HEK293T (cell line): ENCODE data around the gene RMND5B.
A peak's percentile ranks its signal among the peaks of the same experiment; 100 is the strongest.

Source experiments
- CTCF ChIA-PET: fragments of 350-600 bp; formaldehyde crosslinking; extraction: SDS; loops from one replicate; lab custom pipeline; 2021; ENCODE audit warnings: antibody characterized with exemption, inconsistent platforms; lab: Yijun Ruan, JAX
- POLR2A ChIA-PET: fragments of 350-600 bp; formaldehyde crosslinking; extraction: SDS; loops from one replicate; lab custom pipeline; 2020; ENCODE audit warnings: antibody characterized with exemption, inconsistent platforms; lab: Yijun Ruan, JAX
- DNase-seq: peaks from one replicate; pipeline ENCODE4 v3.0.0; 2012; ENCODE audit warnings: mixed read lengths; ENCODE audit errors: extremely low spot score
- ARNT ChIP-seq: fragments of 450-650 bp; IDR thresholded peaks from 2 replicates; pipeline ENCODE4 v1.6.1; 2017; ENCODE audit warnings: mild to moderate bottlenecking
- BHLHE40 ChIP-seq: fragments of 450-650 bp; IDR thresholded peaks from 2 replicates; pipeline ENCODE4 v1.6.1; 2016; ENCODE audit warnings: mild to moderate bottlenecking, moderate library complexity, borderline replicate concordance
- CTBP1 ChIP-seq: fragments of 450-650 bp; IDR thresholded peaks from 2 replicates; pipeline ENCODE4 v1.6.1; 2016; ENCODE audit warnings: borderline replicate concordance
- ELF4 ChIP-seq: fragments of 450-650 bp; IDR thresholded peaks from 2 replicates; pipeline ENCODE4 v1.6.1; 2017; ENCODE audit warnings: antibody characterized with exemption
- FOXA1 ChIP-seq: fragments of 450-650 bp; IDR thresholded peaks from 2 replicates; pipeline ENCODE4 v1.6.1; 2016; ENCODE audit warnings: mild to moderate bottlenecking
- FOXK2 ChIP-seq: fragments of 450-650 bp; IDR thresholded peaks from 2 replicates; pipeline ENCODE4 v1.6.1; 2016; ENCODE audit warnings: mild to moderate bottlenecking
- FOXM1 ChIP-seq: fragments of 450-650 bp; IDR thresholded peaks from 2 replicates; pipeline ENCODE4 v1.6.1; 2017; ENCODE audit warnings: mild to moderate bottlenecking, borderline replicate concordance
- HDGF ChIP-seq: fragments of 450-650 bp; IDR thresholded peaks from 2 replicates; pipeline ENCODE4 v1.6.1; 2017; ENCODE audit warnings: antibody characterized with exemption, borderline replicate concordance
- L3MBTL2 ChIP-seq: fragments of 450-650 bp; conservative IDR thresholded peaks from 2 replicates; pipeline ENCODE4 v1.6.1; 2016; ENCODE audit warnings: mild to moderate bottlenecking
- LEF1 ChIP-seq: fragments of 450-650 bp; IDR thresholded peaks from 2 replicates; pipeline ENCODE4 v1.6.1; 2017; ENCODE audit warnings: mild to moderate bottlenecking, borderline replicate concordance
- NFRKB ChIP-seq: fragments of 450-650 bp; IDR thresholded peaks from 2 replicates; pipeline ENCODE4 v1.6.1; 2016; ENCODE audit warnings: mild to moderate bottlenecking, moderate library complexity
- SP1 ChIP-seq: fragments of 450-650 bp; IDR thresholded peaks from 2 replicates; pipeline ENCODE4 v1.6.1; 2017
- SUZ12 ChIP-seq: fragments of 450-650 bp; IDR thresholded peaks from 2 replicates; pipeline ENCODE4 v1.6.1; 2016; ENCODE audit warnings: mild to moderate bottlenecking
- TARDBP ChIP-seq: fragments of 450-650 bp; IDR thresholded peaks from 2 replicates; pipeline ENCODE4 v1.6.1; 2016
- ZNF384 ChIP-seq: fragments of 450-650 bp; IDR thresholded peaks from 2 replicates; pipeline ENCODE4 v1.6.1; 2016

RMND5B gene

GRCh38 chr5:178149199-178149932, 18.6 kb downstream of the RMND5B start:
- DNase-seq, result no peak

GRCh38 chr5:178150977-178151734, 20.3 kb downstream of the RMND5B start:
- no peak for DNase-seq
- TF ChIP-seq L3MBTL2 (no peak), LEF1 (no peak), ELF4 (no peak), NFRKB (no peak)
- CTCF ChIA-PET, result interaction anchor here (1.6 kb wide), 1 partner anchor 30 kb away, joined by 4 read pairs; no protein-coding TSS in a partner anchor
- POLR2A ChIA-PET, result interaction anchor here (0.5 kb wide), 1 partner anchor 15 kb away, joined by 3 read pairs; no protein-coding TSS in a partner anchor

More at GRCh38 chr5:178149199-178149932, 18.6 kb downstream of the RMND5B start:
- CTCF ChIA-PET, result interaction anchor here (0.9 to 3.0 kb wide), 4 partner anchors 29 to 74 kb away, joined by 3 to 17 read pairs (median 4); no protein-coding TSS in a partner anchor
- POLR2A ChIA-PET, result interaction anchor here (1.1 to 1.7 kb wide), 5 partner anchors 14 to 74 kb away, joined by 3 to 8 read pairs (median 5); partner anchors contain the start of gene RMND5B
- TF ChIP-seq SUZ12 (no peak), NFRKB (no peak), FOXM1 (no peak), BHLHE40 (no peak), SP1 (no peak)

GRCh38 chr5:178152491-178153444, 22.0 kb downstream of the RMND5B start:
- ChIA-PET POLR2A (interaction anchor here (0.6 to 2.4 kb wide), 10 partner anchors 9 to 77 kb away, joined by 3 to 13 read pairs (median 8); partner anchors contain the start of genes HNRNPAB and RMND5B), CTCF (interaction anchor here (0.6 to 6.9 kb wide), 4 partner anchors 10 to 127 kb away, joined by 3 to 30 read pairs (median 4); no protein-coding TSS in a partner anchor)
- DNase-seq, result no peak
- no peak for TF ChIP-seq BHLHE40
- TF ChIP-seq FOXK2, result no peak
- TF ChIP-seq SUZ12, result no peak
- TF ChIP-seq NFRKB, result no peak
- TF ChIP-seq HDGF, result no peak
- TF ChIP-seq FOXM1, result no peak
- no peak for TF ChIP-seq FOXA1
- TF ChIP-seq ELF4, result no peak
- no peak for TF ChIP-seq CTBP1

- CTCF ChIA-PET, result interaction anchor here (1.0 to 6.9 kb wide), 3 partner anchors 9 to 78 kb away, joined by 3 to 30 read pairs (median 4); no protein-coding TSS in a partner anchor
- peak; percentile 99 for DNase-seq
- no peak for TF ChIP-seq CTBP1
- no peak for TF ChIP-seq FOXM1
- TF ChIP-seq ZNF384, result peak; percentile 87; the same call in 1 of the 2 replicates
- TF ChIP-seq SP1, result no peak; the same call in 1 of the 2 replicates
- peak; percentile 83 for TF ChIP-seq L3MBTL2
- POLR2A ChIA-PET, result interaction anchor here (0.7 to 2.4 kb wide), 15 partner anchors 10 to 78 kb away, joined by 3 to 13 read pairs (median 5); partner anchors contain the start of genes HNRNPAB and RMND5B
These were observed 22.9 kb downstream of the RMND5B start, which contains the start of gene NHP2 for GRCh38 chr5:178153530-178154340. NHP2 (minus strand) TSS chr5:178153885; CDS start chr5:178153817, 68 bp downstream.

- ChIA-PET POLR2A (interaction anchor here (1.0 to 2.1 kb wide), 3 partner anchors 24 to 48 kb away, joined by 3 to 13 read pairs (median 5); partner anchors contain the start of gene RMND5B), CTCF (interaction anchor here (6.9 kb wide), 1 partner anchor 79 kb away, joined by 30 read pairs; no protein-coding TSS in a partner anchor)
- DNase-seq, result no peak
- TF ChIP-seq CTBP1, result no peak
- TF ChIP-seq ARNT, result no peak
- no peak for TF ChIP-seq FOXK2
- no peak for TF ChIP-seq TARDBP
These were observed 24.3 kb downstream of the RMND5B start for GRCh38 chr5:178155065-178155464.

- ChIA-PET CTCF (no interaction called here), POLR2A (no interaction called here)
These were observed 29.4 kb downstream of the RMND5B start for GRCh38 chr5:178160176-178160575.

More at GRCh38 chr5:178160176-178160575, 29.4 kb downstream of the RMND5B start:
- TF ChIP-seq TARDBP, result no peak
- no peak for TF ChIP-seq HDGF
- TF ChIP-seq L3MBTL2, result no peak
- TF ChIP-seq SP1, result no peak
- no peak for TF ChIP-seq NFRKB
- no peak for TF ChIP-seq SUZ12
- TF ChIP-seq BHLHE40, result no peak
- no peak for DNase-seq
